Measurements from ENCODE around the gene PCDHA10.
A peak's percentile ranks its signal among the peaks of the same experiment; 100 is the strongest.

DNA sequence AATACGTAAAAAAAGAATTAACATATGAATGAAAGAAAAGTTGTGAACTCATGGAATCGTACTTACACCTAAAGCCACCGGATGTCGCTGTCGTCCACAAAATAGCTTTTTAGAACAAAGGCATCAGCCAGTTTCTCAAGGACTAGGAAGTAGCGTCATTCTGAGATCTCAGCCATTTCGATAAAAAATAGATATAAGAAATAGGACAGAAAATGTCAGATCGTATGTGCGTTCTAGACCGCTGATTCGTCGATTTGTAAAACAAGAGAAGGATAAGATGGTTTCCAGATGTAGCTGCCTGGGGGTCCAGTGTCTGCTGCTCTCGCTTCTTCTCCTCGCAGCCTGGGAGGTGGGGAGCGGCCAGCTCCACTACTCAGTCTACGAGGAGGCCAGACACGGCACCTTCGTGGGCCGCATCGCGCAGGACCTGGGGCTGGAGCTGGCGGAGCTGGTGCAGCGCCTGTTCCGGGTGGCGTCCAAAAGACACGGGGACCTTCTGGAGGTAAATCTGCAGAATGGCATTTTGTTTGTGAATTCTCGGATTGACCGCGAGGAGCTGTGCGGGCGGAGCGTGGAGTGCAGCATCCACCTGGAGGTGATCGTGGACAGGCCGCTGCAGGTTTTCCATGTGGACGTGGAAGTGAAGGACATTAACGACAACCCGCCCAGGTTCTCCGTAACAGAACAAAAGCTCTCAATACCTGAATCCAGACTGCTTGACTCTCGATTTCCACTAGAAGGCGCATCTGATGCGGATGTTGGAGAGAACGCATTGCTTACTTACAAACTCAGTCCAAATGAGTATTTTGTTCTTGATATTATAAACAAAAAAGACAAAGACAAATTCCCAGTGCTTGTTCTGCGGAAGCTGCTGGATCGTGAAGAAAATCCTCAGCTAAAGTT lies at the start of gene PCDHA10:
- TF ChIP-seq, protein P1, sequence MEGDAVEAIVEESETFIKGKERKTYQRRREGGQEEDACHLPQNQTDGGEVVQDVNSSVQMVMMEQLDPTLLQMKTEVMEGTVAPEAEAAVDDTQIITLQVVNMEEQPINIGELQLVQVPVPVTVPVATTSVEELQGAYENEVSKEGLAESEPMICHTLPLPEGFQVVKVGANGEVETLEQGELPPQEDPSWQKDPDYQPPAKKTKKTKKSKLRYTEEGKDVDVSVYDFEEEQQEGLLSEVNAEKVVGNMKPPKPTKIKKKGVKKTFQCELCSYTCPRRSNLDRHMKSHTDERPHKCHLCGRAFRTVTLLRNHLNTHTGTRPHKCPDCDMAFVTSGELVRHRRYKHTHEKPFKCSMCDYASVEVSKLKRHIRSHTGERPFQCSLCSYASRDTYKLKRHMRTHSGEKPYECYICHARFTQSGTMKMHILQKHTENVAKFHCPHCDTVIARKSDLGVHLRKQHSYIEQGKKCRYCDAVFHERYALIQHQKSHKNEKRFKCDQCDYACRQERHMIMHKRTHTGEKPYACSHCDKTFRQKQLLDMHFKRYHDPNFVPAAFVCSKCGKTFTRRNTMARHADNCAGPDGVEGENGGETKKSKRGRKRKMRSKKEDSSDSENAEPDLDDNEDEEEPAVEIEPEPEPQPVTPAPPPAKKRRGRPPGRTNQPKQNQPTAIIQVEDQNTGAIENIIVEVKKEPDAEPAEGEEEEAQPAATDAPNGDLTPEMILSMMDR (IDR thresholded peaks at IDR 0.05; ENCODE audit: low read depth, low read length), result 0 out of 2 replicates have a peak, but pooled peaks have one; percentile 9
- no peak for TF ChIP-seq EZH2phosphoT487 (IDR thresholded peaks at IDR 0.05; ENCODE audit: low read depth)

All from OCI-LY3 (cell line).